ENCODE measurements around the gene MRPS6.

Gene MRPS6

DNA sequence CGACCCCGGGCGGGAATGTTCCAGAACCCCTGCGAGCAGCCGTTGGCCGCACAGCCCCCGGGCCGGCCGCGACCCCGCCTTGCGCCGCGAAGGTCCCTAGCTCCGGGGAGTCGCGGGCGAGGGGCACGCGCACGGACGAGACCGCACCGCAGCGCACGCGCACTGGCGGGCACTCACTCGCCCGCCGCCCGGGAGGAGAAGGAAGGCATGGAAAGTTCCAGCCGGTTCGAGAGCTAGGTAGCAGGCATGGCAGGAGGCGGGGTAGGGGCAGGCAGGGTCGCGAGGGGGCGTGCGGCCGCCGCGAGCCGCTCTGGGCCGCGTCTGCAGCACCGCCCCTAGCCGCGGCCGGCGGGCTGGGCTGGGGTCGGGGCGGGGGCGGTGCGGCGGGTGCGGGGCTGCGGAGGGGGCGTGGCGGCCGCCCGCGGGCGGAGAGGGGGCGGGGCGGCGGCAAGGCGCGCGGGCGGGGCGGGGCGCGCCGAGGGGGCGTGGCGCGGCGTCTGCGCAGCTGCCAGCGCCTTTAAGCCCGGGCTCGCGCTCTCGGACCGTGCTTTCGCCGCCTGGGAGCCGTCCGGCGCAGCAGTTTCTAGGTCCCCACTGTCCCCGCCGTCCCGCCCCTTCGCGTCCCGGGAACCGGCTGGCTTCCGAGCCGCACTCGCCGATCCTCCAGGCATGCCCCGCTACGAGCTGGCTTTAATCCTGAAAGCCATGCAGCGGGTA lies at the start of gene MRPS6, which contains the start of gene SLC5A3:
MRPS6 (plus strand) TSS at position 547 of the 717 bp plus-strand sequence; CDS start at position 670, 123 bp downstream.
SLC5A3 (plus strand) TSS at position 547 of the 717 bp plus-strand sequence. CDS start 21,621 bp downstream, outside the sequence.
- DNase-seq (ENCODE audit: low spot score) = peak; percentile 86

DNA sequence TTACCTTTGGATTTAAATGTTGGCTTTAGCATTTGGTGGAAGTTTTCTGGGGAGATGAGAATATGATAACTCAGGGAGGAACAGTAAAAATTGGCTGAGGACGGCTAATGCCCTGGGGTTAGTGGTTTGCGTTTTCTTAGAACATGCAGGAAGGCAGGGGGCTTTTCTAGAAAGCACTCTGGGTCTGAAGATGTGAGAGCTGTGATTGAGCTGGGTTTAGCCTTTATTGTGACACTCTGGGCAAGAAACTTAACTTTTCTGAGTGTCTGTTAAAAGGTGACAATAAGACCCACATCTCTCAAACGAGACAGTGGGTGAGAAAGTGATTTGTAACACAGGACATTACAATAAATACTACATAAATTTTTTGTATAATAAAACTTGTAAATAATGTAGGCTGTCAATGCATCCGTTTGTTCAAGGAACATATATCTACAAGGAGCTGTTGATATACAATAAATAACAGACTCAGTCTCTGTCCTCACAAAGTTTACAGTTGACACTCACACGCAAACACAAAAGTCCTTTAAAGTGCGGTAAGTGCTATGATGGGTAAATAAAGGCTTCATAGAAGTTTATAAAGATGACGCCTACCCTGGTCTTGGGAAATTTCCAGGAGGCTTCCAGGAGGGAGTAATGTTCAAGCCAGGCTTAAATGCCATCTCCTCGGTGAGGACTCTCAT lies 49.5 kb upstream of the MRPS6 start:
- no peak for DNase-seq (ENCODE audit: low spot score)

DNA sequence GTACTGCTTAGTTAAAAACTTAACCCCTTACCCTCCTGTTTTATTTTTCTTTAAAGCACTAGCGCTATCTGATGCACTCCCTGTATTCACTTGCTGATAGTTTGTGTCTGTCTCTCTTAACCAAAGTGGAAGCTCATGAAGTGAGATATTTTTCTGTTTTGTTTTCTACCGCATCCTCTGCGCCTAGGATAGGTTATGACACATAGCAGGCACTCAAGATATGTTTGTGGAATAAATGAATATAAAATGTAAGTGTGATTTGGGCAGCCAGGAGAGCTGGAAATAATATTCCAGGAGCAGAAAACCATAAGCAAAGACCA lies 49.0 kb upstream of the MRPS6 start:
- DNase-seq (ENCODE audit: low spot score) = no peak

DNA sequence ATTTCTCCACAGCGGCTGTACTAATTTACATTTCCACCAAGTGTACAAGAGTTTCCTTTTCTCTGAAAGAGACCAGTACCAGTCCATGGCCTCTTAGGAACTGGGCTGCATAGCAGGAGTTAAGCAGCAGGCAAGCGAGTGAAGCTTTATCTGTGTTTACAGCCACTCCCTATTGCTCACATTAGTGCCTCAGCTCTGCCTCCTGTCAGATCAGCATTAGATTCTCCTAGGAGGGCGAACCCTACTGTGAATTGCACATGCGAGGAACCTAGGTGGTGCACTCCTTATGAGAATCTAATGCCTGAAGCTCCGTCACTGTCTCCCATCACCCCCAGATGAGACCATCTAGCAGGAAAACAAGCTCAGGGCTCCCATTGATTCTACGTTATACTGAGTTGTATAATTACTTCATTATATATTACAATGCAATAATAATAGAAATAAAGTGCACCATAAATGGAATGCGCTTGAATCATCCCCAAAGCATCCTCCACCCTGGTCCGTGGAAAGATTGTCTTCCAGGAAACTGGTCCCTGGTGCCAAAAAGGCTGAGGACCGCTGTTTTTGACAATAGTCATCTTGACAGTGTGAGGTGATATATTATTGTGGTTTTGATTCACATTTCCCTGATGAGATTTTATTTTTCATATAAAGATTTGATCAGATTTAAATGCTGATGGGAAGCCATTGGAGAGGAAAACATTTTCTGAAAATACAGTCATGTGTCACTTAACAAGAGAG lies 45.5 kb upstream of the MRPS6 start:
- no peak for DNase-seq (ENCODE audit: low spot score)

DNA sequence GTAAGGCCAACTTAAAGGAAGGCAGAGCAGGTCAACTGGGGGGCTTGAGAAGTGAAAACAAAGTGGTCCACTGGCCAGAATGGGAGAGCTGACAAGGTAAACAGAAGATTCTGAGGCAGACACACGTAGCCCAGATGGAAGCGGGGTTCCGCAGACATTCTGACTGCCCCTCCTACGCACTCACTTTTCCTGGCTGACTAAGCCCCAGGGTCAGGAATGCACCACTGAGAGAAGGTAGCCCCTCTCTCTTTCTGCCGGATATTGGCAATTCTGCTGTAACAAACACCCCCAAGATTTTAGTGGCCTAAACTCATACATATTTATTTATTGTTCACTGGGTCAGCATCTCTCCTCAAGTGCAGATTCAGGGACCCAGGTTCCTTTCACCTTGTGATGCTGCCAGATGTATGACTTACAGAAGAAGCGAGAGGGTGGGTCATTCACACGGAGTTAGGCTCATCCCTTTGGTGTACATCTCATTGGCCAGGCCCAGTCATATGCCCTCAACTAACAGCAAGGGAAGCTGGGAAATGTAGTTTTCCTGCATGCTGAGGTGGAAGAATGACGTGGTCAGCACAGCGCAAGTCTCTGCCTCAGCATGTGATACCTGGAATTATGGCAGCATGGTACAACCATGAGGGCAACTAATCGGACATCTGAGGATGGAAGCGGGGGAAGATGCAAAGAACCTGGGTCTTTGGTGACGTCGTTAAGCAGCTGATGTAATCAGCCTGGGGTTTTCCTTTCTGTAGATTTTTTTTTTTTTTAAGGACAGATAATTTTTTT lies 43.4 kb upstream of the MRPS6 start:
- peak; percentile 78 for DNase-seq (ENCODE audit: low spot score)

DNA sequence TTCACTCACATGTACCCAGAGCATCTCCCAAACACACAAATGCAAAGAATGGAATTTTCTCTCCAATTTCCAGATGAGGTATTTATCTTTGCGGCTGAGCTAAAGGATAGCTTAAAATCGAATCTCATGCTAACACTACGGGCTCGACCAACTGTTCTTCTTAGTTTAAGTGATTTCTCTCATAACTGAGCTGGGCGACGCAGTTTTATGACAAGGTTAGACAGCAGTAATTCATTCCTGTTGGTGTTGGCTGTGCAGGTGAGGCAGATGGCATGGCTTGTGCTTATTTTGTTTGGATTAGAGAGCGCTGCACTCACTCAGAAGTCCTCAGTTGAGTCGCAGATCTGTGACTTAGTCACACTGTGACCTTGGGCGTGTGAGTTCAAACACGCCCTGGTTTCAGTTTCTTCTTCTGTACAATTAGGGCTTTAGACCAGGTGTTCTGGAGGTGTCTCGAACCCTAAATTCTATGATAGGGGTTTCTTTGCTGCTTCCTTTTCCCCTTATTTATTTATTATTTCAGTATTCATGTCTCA lies 41.5 kb upstream of the MRPS6 start:
- DNase-seq (ENCODE audit: low spot score) = no peak

DNA sequence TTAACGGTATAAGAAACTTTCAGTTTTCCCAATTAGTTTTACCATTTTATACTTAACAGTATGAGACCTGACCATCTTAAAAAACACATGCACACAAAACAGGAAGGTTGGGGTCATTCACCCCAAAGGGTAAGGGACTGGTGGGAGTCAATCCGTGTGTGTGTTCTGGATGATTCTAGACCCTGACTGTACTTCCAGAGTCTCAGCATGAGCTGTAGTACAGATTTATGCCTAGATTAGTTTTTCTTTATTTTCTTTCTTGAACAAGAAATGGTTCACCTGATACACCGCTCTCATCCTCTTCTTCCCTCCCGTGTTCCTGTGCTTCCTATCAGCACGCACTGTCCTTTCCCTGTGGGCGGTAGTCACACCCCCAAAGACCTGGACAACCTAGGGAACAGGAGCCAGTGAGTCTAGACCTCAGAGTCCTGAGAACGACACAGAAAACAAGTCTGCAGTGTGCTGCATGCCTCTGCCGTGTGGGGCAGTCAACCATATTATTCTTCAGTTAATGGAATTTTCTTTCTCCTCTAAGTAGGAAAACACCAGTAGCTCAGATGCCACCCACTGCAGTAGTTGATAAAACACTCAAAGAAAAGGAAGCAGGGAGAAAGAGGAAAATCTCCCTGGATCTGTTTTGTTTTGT lies 38.9 kb upstream of the MRPS6 start:
- no peak for DNase-seq (ENCODE audit: low spot score)

DNA sequence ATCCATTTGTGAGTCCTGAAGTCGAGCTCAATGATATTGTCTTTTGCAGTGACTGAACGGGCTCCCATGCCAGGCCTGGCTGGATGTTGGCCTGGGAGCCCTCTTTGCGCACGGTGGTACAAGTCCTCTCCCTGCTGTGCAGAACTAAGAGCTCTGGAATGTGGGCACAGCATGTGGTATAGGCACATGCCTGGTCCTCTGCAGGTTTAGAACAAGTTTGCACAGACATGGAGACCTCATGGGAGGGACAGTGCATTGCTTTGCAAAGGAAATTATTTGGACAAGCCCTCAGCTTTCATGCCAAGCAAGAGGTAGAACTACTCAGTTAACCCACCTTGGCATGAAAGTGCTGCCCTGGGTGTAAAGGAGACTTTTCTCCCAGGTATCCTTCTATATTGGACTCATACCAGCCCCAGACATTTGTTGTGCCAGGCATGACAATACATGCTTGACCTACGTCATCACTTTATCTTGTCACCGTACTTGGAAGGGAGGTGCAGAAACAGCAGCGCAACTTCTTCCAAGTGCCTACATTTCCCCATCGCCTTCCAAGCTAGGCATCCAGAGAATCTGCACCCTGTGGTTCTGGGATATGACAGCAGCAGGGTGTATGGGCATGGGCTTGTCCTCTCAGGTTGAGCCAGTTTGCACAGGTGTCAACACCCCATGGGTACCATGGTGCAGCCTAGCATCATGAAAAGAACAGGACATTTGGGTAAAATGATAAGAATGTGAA lies 37.6 kb upstream of the MRPS6 start:
- no peak for DNase-seq (ENCODE audit: low spot score)

DNA sequence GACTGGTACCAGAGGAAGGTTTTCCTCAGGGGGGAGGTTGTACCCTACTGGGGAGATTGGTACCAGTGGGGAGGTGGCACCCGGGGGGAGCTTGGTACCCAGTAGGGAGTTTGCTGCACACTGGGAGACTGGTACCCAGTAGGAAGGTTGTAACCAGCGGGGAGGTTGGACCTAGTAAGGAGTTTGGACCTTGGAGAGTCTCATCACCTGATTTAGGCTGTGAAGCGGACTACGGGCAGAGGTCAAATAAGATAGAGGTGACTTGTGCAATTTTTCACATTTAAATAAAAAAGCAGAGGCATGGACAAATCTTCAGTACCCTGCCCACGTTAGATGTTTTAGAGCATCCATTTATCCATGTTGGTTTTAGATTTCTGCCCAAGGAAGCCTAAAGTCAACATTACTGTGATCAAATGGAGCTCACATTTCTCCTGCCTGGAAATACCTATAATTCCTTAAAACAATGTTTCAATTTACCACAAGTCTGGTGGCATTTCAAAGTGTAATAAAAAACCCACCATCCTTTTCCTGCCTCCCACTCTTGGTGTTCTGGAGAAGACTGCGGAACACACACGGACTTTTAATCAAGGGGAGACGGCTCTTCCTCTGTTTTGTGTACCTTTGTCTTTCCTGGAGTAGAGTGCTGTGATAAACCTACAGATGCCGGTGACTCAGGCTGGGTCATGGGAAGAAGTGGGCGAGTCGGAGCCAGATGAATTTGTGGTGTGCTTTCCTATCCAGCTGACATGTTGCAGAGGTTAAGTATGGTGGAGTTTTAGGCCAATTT lies 36.2 kb upstream of the MRPS6 start:
- DNase-seq (ENCODE audit: low spot score) = peak; percentile 44

DNA sequence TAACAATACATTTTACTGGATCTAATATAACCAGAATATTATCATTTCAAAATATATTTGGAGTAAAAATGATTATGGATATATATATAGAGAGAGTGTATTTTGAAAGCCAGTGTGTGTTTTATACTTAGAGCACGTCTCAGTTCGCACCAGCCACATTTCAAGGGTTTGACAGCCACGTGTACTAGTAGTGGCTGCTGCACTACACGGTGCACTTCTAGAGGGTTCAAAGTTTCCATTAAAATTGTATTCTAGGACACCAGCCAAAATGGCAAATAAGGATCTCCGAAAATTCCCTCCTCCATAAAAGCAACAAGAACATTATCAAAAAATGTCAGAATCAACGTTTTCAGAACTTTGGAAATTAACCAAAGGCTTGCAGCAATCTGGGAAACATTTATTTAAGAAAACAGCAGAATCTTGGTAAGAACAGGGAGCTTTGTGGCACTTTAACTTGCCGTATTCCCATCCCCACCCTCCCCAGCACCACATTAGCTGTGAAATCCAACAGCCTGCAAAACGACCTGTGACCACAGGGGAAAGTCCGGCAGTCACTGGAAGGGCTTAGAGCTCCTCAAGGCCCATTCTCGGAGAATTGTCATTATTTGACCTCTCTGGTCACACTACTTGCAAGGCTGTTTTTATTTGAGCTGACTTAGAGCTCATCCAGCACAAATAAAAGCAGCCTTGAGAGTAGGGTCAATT lies 33.5 kb upstream of the MRPS6 start:
- no peak for DNase-seq (ENCODE audit: low spot score)

DNA sequence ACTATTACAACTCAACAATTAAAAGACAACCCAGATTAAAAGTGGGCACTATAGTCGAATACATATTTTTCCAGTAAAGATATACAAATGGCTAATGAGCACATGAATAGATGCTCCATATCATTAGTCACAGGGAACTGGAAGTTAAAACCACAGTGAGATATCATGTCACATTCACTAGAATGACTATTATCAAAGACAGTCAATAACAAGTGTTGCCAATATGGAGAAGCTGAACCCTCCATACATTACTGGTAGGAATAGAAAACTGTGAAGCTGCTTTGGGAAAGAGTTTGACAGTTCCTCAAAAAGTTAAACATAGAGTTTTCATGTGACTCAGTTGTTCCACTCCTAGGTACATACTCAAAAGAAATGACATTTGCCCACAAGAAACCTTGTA lies 30.6 kb upstream of the MRPS6 start:
- DNase-seq (ENCODE audit: low spot score) = no peak

DNA sequence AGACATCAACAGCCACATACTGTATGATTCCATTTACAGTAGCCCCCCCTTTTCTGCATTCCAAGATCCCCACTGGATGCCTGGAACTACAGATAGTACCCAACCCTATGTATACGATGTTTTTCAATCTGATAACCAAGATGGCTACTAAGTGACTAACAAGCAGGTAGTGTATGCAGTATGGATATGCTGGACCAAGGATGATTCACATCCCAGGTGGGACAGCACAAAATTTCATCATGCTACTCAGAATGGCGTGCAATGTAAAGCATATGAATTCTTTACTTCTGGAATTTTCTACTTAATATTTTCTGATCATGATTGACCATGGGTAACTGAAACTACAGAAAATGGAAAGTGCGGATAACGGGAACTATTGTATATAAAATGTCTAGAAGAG lies 30.0 kb upstream of the MRPS6 start:
- DNase-seq (ENCODE audit: low spot score) = no peak

DNA sequence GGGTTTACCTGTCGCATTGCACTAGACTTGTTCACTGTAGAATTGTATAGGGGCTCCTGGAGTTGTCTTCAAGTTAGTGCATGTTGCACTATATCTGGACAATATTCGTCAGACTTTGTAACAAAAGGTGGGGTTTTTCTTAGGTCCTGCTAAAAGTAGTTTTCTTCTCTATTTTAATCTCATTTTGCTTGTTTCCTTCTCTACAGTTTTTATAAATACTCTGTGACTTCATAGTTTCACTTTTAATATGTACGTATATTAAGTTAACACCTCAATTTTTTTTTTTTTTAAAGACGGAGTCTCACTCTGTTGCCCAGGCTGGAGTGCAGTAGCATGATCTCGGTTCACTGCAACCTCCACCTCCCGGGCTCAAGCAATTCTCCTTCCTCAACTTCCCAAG lies 26.5 kb upstream of the MRPS6 start:
- no peak for DNase-seq (ENCODE audit: low spot score)

DNA sequence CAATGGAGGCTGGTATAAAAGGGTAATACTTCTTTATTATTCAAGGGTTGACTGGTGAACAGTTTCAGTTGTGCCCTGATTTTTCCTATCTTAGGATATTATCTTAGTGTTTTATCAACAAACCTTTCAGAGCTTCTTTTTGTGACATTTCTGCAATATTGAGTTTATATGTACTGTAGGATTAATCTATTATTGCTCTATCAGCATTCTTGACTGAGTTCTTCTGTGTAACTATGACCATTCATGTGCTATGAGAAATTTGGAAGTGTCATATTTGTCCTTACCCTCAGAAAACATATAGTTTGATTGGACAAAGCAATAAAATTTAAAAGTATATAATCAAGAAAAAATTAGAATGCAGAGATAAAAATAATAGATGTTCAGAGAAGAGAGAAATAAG lies 25.5 kb upstream of the MRPS6 start:
- DNase-seq (ENCODE audit: low spot score) = no peak

DNA sequence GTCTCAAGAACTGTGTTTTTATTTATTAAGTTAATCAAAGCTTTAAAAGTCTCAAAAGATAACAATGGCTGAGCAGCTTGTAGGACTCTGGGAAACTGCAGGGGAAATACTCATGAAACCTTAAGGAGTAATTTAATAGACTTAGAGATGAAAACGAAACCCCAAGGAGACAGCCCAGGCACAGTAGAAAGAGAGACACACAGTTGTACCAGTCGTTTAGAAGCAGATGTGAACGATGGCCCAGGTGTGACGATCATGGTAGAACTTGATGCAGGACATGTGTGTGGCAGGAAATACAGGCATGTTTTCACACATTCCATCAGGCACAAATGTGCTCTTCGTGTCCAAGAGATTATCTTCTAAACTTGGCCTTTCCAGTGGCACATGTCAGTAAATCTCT lies 21.2 kb upstream of the MRPS6 start:
- DNase-seq (ENCODE audit: low spot score) = no peak

DNA sequence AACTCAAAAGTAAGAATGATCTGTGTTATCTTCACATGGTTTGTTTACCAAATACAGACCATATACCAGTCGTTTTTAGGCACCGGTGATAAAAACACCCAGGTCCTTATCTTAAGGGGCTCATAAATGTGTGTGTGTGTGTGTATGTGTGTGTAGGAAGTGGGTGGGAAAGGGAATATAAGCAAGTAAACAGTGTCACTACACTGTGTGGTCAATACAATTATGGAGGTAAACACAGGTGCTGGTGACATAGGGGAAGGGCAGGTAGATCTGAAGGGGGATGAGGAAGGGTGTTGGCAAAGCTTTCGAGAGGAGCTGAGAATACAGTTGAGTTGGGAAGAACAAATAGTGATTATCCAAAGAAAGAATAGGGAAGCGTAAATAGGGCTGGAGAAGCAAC lies 19.1 kb upstream of the MRPS6 start:
- no peak for DNase-seq (ENCODE audit: low spot score)

DNA sequence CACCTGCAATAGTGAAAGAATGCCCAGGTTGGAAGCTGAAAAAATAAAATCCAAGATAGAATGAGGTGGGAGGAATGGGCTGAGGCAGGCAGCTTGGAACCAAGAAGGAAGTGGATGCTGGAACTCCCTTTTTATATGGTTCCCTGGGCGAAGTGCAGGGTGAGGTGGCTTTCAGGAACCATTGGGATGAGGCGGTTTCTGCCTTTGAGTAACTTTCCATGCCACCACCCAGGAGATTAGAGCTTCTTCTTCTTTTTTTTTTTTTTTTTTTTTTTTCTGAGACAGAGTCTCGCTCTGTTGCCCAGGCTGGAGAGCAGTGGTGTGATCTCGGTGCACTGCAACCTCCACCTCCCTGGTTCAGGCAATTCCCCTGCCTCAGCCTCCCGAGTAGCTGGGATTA lies 17.8 kb upstream of the MRPS6 start:
- no peak for DNase-seq (ENCODE audit: low spot score)

DNA sequence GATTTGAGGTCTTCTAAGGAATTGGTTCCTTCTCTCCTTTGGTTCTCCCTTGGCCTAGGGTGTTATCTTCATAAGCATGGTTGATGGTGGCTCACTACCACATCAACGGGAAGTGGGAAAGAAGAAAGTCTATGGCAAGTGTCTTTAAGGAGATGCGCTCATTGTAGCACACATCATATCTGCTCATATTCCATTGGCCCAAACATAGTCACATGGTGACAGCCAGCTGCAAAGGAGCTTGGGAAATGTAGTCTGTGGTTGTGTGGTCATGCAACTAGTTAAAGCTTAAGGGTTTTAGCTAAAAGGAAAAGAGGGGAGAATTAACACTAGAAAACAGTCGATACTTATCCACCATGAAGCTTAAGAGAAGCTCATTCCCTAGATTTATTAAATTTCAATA lies 11.4 kb upstream of the MRPS6 start:
- DNase-seq (ENCODE audit: low spot score) = no peak

DNA sequence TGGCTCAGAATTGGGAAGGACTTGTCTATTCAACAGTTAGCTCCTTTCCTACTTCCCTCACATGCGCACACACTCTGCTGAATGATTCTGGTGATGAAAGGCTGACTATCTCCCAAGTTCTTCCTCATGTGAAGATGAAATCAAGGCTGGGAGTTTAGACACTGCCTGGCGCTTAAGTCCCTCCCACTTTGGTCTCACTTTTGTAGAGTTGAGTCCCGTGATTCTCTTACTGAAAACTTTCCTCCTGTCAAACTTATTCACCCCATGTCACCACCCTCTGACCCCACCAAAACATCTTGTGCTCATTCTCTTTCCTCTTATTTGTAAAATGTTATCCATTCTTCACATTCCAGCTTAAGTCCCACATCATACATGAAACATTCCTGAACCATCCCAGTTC lies 8.4 kb upstream of the MRPS6 start:
- no peak for DNase-seq (ENCODE audit: low spot score)
